Neural cell (in vitro differentiated cells): Measurements from ENCODE around the gene RUNX1.

Source experiments
- EP300 ChIP-seq: fragments of 450-650 bp; conservative IDR thresholded peaks from 2 replicates; pipeline ENCODE4 v1.6.1; 2014; ENCODE audit warnings: antibody characterized with exemption, mild to moderate bottlenecking, moderate library complexity; ENCODE audit not compliant: poor library complexity, severe bottlenecking
- EZH2 ChIP-seq: fragments of 200-600, 300-800 bp; shearing (Covaris generic), sonication (generic); IDR thresholded peaks from 2 replicates; pipeline ENCODE4 v1.6.1; 2014; ENCODE audit warnings: antibody characterized with exemption, low read length, borderline replicate concordance, mild to moderate bottlenecking; ENCODE audit not compliant: insufficient read depth, poor library complexity, severe bottlenecking
- MXI1 ChIP-seq: fragments of 450-650 bp; conservative IDR thresholded peaks from 2 replicates; pipeline ENCODE4 v1.6.1; 2014; ENCODE audit warnings: antibody characterized with exemption, mild to moderate bottlenecking; ENCODE audit not compliant: poor library complexity, severe bottlenecking
- POLR2AphosphoS5 ChIP-seq: IDR thresholded peaks from 2 replicates; pipeline ENCODE4 v1.6.1; 2012
- RAD21 ChIP-seq: fragments of 450-650 bp; conservative IDR thresholded peaks from 2 replicates; pipeline ENCODE4 v1.6.1; 2014; ENCODE audit warnings: antibody characterized with exemption, mild to moderate bottlenecking, moderate library complexity
- SMC3 ChIP-seq: fragments of 450-650 bp; conservative IDR thresholded peaks from 2 replicates; pipeline ENCODE4 v1.6.1; 2014; ENCODE audit warnings: antibody characterized with exemption, mild to moderate bottlenecking, moderate library complexity; ENCODE audit not compliant: poor library complexity
- TAF1 ChIP-seq: IDR thresholded peaks from 2 replicates; pipeline ENCODE4 v1.6.1; 2012; ENCODE audit warnings: low read depth
- TF ChIP-seq, protein P1 (sequence below): fragments of 450-650 bp; IDR thresholded peaks from 2 replicates; pipeline ENCODE4 v1.5.1; 2014; ENCODE audit warnings: antibody characterized with exemption, mild to moderate bottlenecking, moderate library complexity; ENCODE audit not compliant: poor library complexity, severe bottlenecking
- TF ChIP-seq, protein P2 (sequence below): IDR thresholded peaks from 2 replicates; pipeline ENCODE4 v1.6.1; 2012; ENCODE audit warnings: borderline replicate concordance

DNA sequence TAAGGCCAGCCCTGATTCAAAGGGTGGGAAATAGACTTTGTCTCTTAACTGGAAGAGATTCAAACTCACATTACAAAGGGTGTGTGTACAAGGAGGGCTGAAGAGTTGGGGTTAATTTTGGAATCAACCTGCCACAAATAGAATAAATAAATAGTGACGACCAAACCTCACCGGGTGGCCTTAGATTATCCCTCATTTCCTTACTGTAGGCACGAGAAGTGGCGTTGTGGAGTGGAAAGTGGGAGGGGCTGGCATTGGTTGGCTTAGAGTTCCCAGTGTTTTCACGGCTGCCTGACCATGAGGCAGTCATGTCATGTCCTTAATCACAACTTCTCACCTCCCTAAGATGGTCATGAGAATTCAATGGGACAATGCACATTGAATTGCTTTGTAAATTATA lies 21.3 kb upstream of the RUNX1 start:
- TF ChIP-seq EZH2 (no peak), POLR2AphosphoS5 (no peak), SMC3 (no peak), RAD21 (no peak), TAF1 (no peak), MXI1 (no peak), EP300 (no peak)
- TF ChIP-seq, protein P1, sequence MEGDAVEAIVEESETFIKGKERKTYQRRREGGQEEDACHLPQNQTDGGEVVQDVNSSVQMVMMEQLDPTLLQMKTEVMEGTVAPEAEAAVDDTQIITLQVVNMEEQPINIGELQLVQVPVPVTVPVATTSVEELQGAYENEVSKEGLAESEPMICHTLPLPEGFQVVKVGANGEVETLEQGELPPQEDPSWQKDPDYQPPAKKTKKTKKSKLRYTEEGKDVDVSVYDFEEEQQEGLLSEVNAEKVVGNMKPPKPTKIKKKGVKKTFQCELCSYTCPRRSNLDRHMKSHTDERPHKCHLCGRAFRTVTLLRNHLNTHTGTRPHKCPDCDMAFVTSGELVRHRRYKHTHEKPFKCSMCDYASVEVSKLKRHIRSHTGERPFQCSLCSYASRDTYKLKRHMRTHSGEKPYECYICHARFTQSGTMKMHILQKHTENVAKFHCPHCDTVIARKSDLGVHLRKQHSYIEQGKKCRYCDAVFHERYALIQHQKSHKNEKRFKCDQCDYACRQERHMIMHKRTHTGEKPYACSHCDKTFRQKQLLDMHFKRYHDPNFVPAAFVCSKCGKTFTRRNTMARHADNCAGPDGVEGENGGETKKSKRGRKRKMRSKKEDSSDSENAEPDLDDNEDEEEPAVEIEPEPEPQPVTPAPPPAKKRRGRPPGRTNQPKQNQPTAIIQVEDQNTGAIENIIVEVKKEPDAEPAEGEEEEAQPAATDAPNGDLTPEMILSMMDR = no peak
- TF ChIP-seq, protein P2, sequence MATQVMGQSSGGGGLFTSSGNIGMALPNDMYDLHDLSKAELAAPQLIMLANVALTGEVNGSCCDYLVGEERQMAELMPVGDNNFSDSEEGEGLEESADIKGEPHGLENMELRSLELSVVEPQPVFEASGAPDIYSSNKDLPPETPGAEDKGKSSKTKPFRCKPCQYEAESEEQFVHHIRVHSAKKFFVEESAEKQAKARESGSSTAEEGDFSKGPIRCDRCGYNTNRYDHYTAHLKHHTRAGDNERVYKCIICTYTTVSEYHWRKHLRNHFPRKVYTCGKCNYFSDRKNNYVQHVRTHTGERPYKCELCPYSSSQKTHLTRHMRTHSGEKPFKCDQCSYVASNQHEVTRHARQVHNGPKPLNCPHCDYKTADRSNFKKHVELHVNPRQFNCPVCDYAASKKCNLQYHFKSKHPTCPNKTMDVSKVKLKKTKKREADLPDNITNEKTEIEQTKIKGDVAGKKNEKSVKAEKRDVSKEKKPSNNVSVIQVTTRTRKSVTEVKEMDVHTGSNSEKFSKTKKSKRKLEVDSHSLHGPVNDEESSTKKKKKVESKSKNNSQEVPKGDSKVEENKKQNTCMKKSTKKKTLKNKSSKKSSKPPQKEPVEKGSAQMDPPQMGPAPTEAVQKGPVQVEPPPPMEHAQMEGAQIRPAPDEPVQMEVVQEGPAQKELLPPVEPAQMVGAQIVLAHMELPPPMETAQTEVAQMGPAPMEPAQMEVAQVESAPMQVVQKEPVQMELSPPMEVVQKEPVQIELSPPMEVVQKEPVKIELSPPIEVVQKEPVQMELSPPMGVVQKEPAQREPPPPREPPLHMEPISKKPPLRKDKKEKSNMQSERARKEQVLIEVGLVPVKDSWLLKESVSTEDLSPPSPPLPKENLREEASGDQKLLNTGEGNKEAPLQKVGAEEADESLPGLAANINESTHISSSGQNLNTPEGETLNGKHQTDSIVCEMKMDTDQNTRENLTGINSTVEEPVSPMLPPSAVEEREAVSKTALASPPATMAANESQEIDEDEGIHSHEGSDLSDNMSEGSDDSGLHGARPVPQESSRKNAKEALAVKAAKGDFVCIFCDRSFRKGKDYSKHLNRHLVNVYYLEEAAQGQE = no peak
